HepG2 (cell line): ENCODE results near the gene PPP2R2C. TPM values are rescaled to one million over a fixed set of nuclear protein-coding genes. Genes with fewer than 3 reads are reported as not detected.
A peak's percentile ranks its signal among the peaks of the same experiment; 100 is the strongest.

Experiments
- ETV5 ChIP-seq: IDR thresholded peaks from 2 replicates; pipeline ENCODE4 v1.6.1; 2018; ENCODE audit warnings: missing biosample characterization, missing genetic modification reagents, inconsistent platforms, borderline replicate concordance
- ETV6 ChIP-seq: sonication (generic); formaldehyde crosslinking; conservative IDR thresholded peaks from 2 replicates; pipeline ENCODE4 v1.4.0; 2020; ENCODE audit warnings: missing genetic modification reagents
- FOXJ3 ChIP-seq: sonication (generic); formaldehyde crosslinking; IDR thresholded peaks from 2 replicates; pipeline ENCODE4 v1.4.0; 2020; ENCODE audit warnings: missing genetic modification reagents, mild to moderate bottlenecking, borderline replicate concordance
- GTF2F1 ChIP-seq: fragments of 150-350 bp; IDR thresholded peaks from 2 replicates; pipeline ENCODE4 v1.6.1; 2014; ENCODE audit warnings: low read length
- ISX ChIP-seq: sonication (generic); formaldehyde crosslinking; conservative IDR thresholded peaks from 2 replicates; pipeline ENCODE4 v1.5.0; 2020; ENCODE audit warnings: missing genetic modification reagents
- MBNL3 ChIP-seq: fragments of 250-450 bp; sonication (Bioruptor Pico); conservative IDR thresholded peaks from 2 replicates; pipeline ENCODE4 v1.8.0; 2022; ENCODE audit warnings: mild to moderate bottlenecking, inconsistent platforms
- SMAD3 ChIP-seq: sonication (generic); formaldehyde crosslinking; IDR thresholded peaks from 2 replicates; pipeline ENCODE4 v1.4.0; 2020; ENCODE audit warnings: missing genetic modification reagents
- THYN1 ChIP-seq: sonication (generic); formaldehyde crosslinking; IDR thresholded peaks from 2 replicates; pipeline ENCODE4 v1.8.1; 2023; ENCODE audit warnings: low read depth, mild to moderate bottlenecking, moderate library complexity, missing genetic modification reagents, borderline replicate concordance
- XRCC5 ChIP-seq: fragments of 200-400 bp; formaldehyde crosslinking; optimal IDR thresholded peaks from 2 replicates; pipeline ENCODE3; 2017; ENCODE audit warnings: mild to moderate bottlenecking, low read length
- ZBTB1 ChIP-seq: sonication (generic); formaldehyde crosslinking; IDR thresholded peaks from 2 replicates; pipeline ENCODE4 v1.4.0; 2020; ENCODE audit warnings: missing genetic modification reagents, borderline replicate concordance
- ZBTB7B ChIP-seq: sonication (generic); formaldehyde crosslinking; IDR thresholded peaks from 2 replicates; pipeline ENCODE4 v1.4.0; 2020; ENCODE audit warnings: missing genetic modification reagents
- ZFP36L1 ChIP-seq: sonication (generic); formaldehyde crosslinking; IDR thresholded peaks from 2 replicates; pipeline ENCODE4 v1.8.0; 2022; ENCODE audit warnings: mild to moderate bottlenecking, missing genetic modification reagents, moderate library complexity
- ZKSCAN8 ChIP-seq: IDR thresholded peaks from 2 replicates; pipeline ENCODE4 v1.6.1; 2016; ENCODE audit warnings: borderline replicate concordance, missing genetic modification reagents, missing compliant biosample characterization
- ZNF138 ChIP-seq: sonication (generic); formaldehyde crosslinking; IDR thresholded peaks from 2 replicates; pipeline ENCODE4 v1.5.0; 2020; ENCODE audit warnings: mild to moderate bottlenecking, low read depth, missing genetic modification reagents
- ZNF224 ChIP-seq: sonication (generic); formaldehyde crosslinking; IDR thresholded peaks from 2 replicates; pipeline ENCODE4 v1.5.0; 2020; ENCODE audit warnings: mild to moderate bottlenecking, missing genetic modification reagents
- ZNF251 ChIP-seq: sonication (generic); formaldehyde crosslinking; IDR thresholded peaks from 2 replicates; pipeline ENCODE4 v1.9.0; 2021; ENCODE audit warnings: mild to moderate bottlenecking, missing genetic modification reagents
- ZNF383 ChIP-seq: sonication (generic); formaldehyde crosslinking; IDR thresholded peaks from 2 replicates; pipeline ENCODE4 v1.4.0; 2020; ENCODE audit warnings: missing genetic modification reagents, mild to moderate bottlenecking, borderline replicate concordance
- ZSCAN21 ChIP-seq: sonication (generic); formaldehyde crosslinking; IDR thresholded peaks from 2 replicates; pipeline ENCODE4 v1.8.0; 2022; ENCODE audit warnings: mild to moderate bottlenecking, missing genetic modification reagents, moderate library complexity, borderline replicate concordance
- ZSCAN25 ChIP-seq: sonication (generic); formaldehyde crosslinking; IDR thresholded peaks from 2 replicates; pipeline ENCODE4 v1.8.0; 2022; ENCODE audit warnings: mild to moderate bottlenecking, missing genetic modification reagents
- polyA plus RNA-seq, 8 experiments: library from polyadenylated mRNA; depleted of rRNA in 3 of 8; stranded (reverse) in 7 of 8; unstranded in 1 of 8; fragments of >200 nt; fragmentation: Illumina TruSeq in 4 of 8; extraction: Trizol in 4 of 8; gene quantifications; 2 replicates each; pipeline versions ENCODE4 v1.2.1 to v1.2.3, GENCODE V29; 2011 to 2016; ENCODE audit warnings: low read depth in 4 of 8, missing spikeins in 1 of 8, mixed read lengths in 1 of 8; ENCODE audit not compliant: insufficient read depth in 1 of 8
- total RNA-seq, 5 experiments: library from RNA; depleted of rRNA; stranded (reverse); fragments of >200 nt; fragmentation: Illumina TruSeq; extraction: Trizol; gene quantifications; 2 replicates each; pipeline ENCODE4 v1.2.3, GENCODE V29; 2016; ENCODE audit warnings: low read depth in 1 of 5
- TF ChIP-seq, protein P1 (sequence below): sonication (generic); formaldehyde crosslinking; IDR thresholded peaks from 2 replicates; pipeline ENCODE4 v1.4.0; 2020; ENCODE audit warnings: mild to moderate bottlenecking, missing genetic modification reagents, borderline replicate concordance
- TF ChIP-seq, protein P2 (sequence below): sonication (generic); formaldehyde crosslinking; IDR thresholded peaks from 2 replicates; pipeline ENCODE4 v1.5.1; 2020; ENCODE audit warnings: mild to moderate bottlenecking, moderate library complexity, missing genetic modification reagents

The PPP2R2C gene
- total and polyA plus RNA-seq, 2 of the 13 experiments (the other 11 are each of a cell fraction or from before 2014, with no cell fraction given) = 0.60 to 8.6 TPM

DNA sequence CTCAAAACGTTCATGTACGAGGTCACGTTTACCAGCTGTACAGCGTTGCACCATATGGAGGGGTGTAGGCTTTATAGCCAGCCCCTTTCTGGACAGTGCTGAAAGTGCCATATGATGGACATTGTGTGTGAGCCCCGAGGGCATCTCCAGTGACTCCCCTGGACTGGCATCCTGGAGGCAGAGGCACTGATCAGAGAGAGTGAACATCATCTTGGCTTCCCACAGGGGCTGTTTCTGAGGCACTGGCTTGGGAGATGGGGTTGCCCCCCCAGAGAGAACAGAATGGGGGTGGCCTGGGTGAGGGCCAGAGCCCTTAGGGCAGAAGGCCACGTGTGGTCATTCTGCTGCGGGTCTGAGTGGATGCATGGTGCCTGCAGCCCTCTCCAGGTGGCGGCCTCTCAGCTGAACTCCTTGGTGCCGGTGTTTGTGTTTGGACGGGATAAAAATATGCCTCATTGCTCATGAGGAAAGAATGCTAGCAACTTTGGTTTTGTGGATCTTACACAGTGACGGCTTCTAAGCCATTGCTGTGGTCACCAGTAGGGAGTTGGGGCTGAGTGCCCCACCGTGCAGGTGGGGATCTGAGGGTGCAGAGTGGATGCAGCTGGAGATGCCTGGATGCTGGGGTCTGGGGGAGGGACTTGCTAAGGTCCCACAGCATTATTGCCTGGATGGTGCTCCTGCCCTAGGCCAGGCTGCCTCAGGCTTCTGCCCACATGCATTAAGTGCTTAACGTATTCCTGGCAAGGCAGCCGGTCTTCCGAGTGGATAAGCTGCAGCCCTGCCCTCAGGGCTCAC is 199.4 kb downstream of the PPP2R2C start (continued):
- TF ChIP-seq ZNF138 (CRISPR knock-in tag) (no peak), THYN1 (no peak), FOXJ3 (CRISPR knock-in tag) (no peak), GTF2F1 (no peak), ZKSCAN8 (CRISPR knock-in tag) (no peak), ZNF224 (CRISPR knock-in tag) (no peak), ZBTB1 (CRISPR knock-in tag) (no peak), SMAD3 (CRISPR knock-in tag) (no peak), ETV5 (peak; percentile 38; the same call in 1 of the 2 replicates), ZBTB7B (CRISPR knock-in tag) (no peak), ISX (CRISPR knock-in tag) (no peak), XRCC5 (peak; percentile 28), MBNL3 (CRISPR knock-in tag) (no peak), ZFP36L1 (no peak), ETV6 (CRISPR knock-in tag) (no peak), ZSCAN21 (CRISPR knock-in tag) (0 out of 2 replicates have a peak, but pooled peaks have one; percentile 19), ZNF251 (CRISPR knock-in tag) (no peak), ZNF383 (CRISPR knock-in tag) (no peak), ZSCAN25 (CRISPR knock-in tag) (no peak)
- TF ChIP-seq, protein P1, sequence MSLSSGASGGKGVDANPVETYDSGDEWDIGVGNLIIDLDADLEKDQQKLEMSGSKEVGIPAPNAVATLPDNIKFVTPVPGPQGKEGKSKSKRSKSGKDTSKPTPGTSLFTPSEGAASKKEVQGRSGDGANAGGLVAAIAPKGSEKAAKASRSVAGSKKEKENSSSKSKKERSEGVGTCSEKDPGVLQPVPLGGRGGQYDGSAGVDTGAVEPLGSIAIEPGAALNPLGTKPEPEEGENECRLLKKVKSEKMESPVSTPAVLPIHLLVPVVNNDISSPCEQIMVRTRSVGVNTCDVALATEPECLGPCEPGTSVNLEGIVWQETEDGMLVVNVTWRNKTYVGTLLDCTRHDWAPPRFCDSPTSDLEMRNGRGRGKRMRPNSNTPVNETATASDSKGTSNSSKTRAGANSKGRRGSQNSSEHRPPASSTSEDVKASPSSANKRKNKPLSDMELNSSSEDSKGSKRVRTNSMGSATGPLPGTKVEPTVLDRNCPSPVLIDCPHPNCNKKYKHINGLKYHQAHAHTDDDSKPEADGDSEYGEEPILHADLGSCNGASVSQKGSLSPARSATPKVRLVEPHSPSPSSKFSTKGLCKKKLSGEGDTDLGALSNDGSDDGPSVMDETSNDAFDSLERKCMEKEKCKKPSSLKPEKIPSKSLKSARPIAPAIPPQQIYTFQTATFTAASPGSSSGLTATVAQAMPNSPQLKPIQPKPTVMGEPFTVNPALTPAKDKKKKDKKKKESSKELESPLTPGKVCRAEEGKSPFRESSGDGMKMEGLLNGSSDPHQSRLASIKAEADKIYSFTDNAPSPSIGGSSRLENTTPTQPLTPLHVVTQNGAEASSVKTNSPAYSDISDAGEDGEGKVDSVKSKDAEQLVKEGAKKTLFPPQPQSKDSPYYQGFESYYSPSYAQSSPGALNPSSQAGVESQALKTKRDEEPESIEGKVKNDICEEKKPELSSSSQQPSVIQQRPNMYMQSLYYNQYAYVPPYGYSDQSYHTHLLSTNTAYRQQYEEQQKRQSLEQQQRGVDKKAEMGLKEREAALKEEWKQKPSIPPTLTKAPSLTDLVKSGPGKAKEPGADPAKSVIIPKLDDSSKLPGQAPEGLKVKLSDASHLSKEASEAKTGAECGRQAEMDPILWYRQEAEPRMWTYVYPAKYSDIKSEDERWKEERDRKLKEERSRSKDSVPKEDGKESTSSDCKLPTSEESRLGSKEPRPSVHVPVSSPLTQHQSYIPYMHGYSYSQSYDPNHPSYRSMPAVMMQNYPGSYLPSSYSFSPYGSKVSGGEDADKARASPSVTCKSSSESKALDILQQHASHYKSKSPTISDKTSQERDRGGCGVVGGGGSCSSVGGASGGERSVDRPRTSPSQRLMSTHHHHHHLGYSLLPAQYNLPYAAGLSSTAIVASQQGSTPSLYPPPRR (CRISPR knock-in tag) = no peak
- TF ChIP-seq, protein P2, sequence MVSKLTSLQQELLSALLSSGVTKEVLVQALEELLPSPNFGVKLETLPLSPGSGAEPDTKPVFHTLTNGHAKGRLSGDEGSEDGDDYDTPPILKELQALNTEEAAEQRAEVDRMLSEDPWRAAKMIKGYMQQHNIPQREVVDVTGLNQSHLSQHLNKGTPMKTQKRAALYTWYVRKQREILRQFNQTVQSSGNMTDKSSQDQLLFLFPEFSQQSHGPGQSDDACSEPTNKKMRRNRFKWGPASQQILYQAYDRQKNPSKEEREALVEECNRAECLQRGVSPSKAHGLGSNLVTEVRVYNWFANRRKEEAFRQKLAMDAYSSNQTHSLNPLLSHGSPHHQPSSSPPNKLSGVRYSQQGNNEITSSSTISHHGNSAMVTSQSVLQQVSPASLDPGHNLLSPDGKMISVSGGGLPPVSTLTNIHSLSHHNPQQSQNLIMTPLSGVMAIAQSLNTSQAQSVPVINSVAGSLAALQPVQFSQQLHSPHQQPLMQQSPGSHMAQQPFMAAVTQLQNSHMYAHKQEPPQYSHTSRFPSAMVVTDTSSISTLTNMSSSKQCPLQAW (CRISPR knock-in tag) = no peak
